ENCODE measurements around the gene TSEN15. TPM values are rescaled to one million over a fixed set of nuclear protein-coding genes. Genes with fewer than 3 reads are reported as not detected.

Gene TSEN15
- total RNA-seq, 1 donor from 2014 or later = 19.6 TPM

- H3K27me3 Mint-ChIP-seq (ENCODE audit: unreplicated experiment) = peaks cover 4% of the 10 kb centered on the region
- no peak overlapping the region for H3K27ac Mint-ChIP-seq (ENCODE audit: unreplicated experiment)
- DNase-seq (ENCODE audit: low spot score) = no peak
- H3K36me3 Mint-ChIP-seq (ENCODE audit: low read depth, unreplicated experiment) = no peaks in the 10 kb centered on the region
- no peak for TF ChIP-seq CTCF (IDR thresholded peaks at IDR 0.05; ENCODE audit: unreplicated experiment)
- H3K4me1 Mint-ChIP-seq (ENCODE audit: unreplicated experiment) = no peaks in the 10 kb centered on the region
- no peak overlapping the region for H3K4me3 Mint-ChIP-seq (ENCODE audit: unreplicated experiment)
- no peaks in the 10 kb centered on the region for H3K9me3 Mint-ChIP-seq (ENCODE audit: unreplicated experiment)
These were observed 39.3 kb upstream of the TSEN15 start for GRCh38 chr1:184012187-184012586.

- DNase-seq (ENCODE audit: low spot score) = no peak
- Mint-ChIP-seq H3K36me3 (ENCODE audit: low read depth, unreplicated experiment) (no peaks in the 10 kb centered on the region), H3K27me3 (ENCODE audit: unreplicated experiment) (peaks cover 4% of the 10 kb centered on the region), H3K4me3 (ENCODE audit: unreplicated experiment) (no peak overlapping the region), H3K27ac (ENCODE audit: unreplicated experiment) (no peak overlapping the region), H3K9me3 (ENCODE audit: unreplicated experiment) (no peaks in the 10 kb centered on the region), H3K4me1 (ENCODE audit: unreplicated experiment) (no peaks in the 10 kb centered on the region)
- TF ChIP-seq CTCF (IDR thresholded peaks at IDR 0.05; ENCODE audit: unreplicated experiment) = no peak
These were observed 37.3 kb upstream of the TSEN15 start for GRCh38 chr1:184014271-184014670.

- DNase-seq (ENCODE audit: low spot score) = no peak
- Mint-ChIP-seq H3K4me1 (ENCODE audit: unreplicated experiment) (no peaks in the 10 kb centered on the region), H3K36me3 (ENCODE audit: low read depth, unreplicated experiment) (no peaks in the 10 kb centered on the region), H3K27me3 (ENCODE audit: unreplicated experiment) (peaks cover 4% of the 10 kb centered on the region), H3K4me3 (ENCODE audit: unreplicated experiment) (no peak overlapping the region), H3K9me3 (ENCODE audit: unreplicated experiment) (no peaks in the 10 kb centered on the region), H3K27ac (ENCODE audit: unreplicated experiment) (no peak overlapping the region)
- TF ChIP-seq CTCF (IDR thresholded peaks at IDR 0.05; ENCODE audit: unreplicated experiment) = no peak
These were observed 35.4 kb upstream of the TSEN15 start for GRCh38 chr1:184016169-184016568.

- Mint-ChIP-seq H3K9me3 (ENCODE audit: unreplicated experiment) (no peaks in the 10 kb centered on the region), H3K27me3 (ENCODE audit: unreplicated experiment) (peaks cover 4% of the 10 kb centered on the region), H3K4me3 (ENCODE audit: unreplicated experiment) (no peak overlapping the region), H3K36me3 (ENCODE audit: low read depth, unreplicated experiment) (no peaks in the 10 kb centered on the region), H3K4me1 (ENCODE audit: unreplicated experiment) (no peaks in the 10 kb centered on the region), H3K27ac (ENCODE audit: unreplicated experiment) (no peak overlapping the region)
- no peak for TF ChIP-seq CTCF (IDR thresholded peaks at IDR 0.05; ENCODE audit: unreplicated experiment)
- DNase-seq (ENCODE audit: low spot score) = no peak
These were observed 34.2 kb upstream of the TSEN15 start for GRCh38 chr1:184017306-184017705.

- Mint-ChIP-seq H3K4me3 (ENCODE audit: unreplicated experiment) (no peak overlapping the region), H3K9me3 (ENCODE audit: unreplicated experiment) (no peaks in the 10 kb centered on the region), H3K36me3 (ENCODE audit: low read depth, unreplicated experiment) (no peaks in the 10 kb centered on the region), H3K27me3 (ENCODE audit: unreplicated experiment) (peaks cover 4% of the 10 kb centered on the region), H3K27ac (ENCODE audit: unreplicated experiment) (no peak overlapping the region), H3K4me1 (ENCODE audit: unreplicated experiment) (no peaks in the 10 kb centered on the region)
- no peak for TF ChIP-seq CTCF (IDR thresholded peaks at IDR 0.05; ENCODE audit: unreplicated experiment)
- DNase-seq (ENCODE audit: low spot score) = no peak
These were observed 32.9 kb upstream of the TSEN15 start for GRCh38 chr1:184018622-184019021.
